Ishikawa (cell line): ENCODE data around the gene CEACAM1.

ENCODE experiments used
- CEBPB ChIP-seq: IDR thresholded peaks from 2 replicates; pipeline ENCODE4 v1.6.1; 2012
- EP300 ChIP-seq: IDR thresholded peaks from 2 replicates; pipeline ENCODE4 v1.6.1; 2012; ENCODE audit warnings: borderline replicate concordance
- FOXM1 ChIP-seq: IDR thresholded peaks from 2 replicates; pipeline ENCODE4 v1.6.1; 2012; ENCODE audit warnings: low read depth, borderline replicate concordance
- MAX ChIP-seq: IDR thresholded peaks from 2 replicates; pipeline ENCODE4 v1.6.1; 2012
- NFIC ChIP-seq: IDR thresholded peaks from 2 replicates; pipeline ENCODE4 v1.6.1; 2012
- RAD21 ChIP-seq: IDR thresholded peaks from 2 replicates; pipeline ENCODE4 v1.6.1; 2012; ENCODE audit warnings: low read depth
- TAF1 ChIP-seq: IDR thresholded peaks from 2 replicates; pipeline ENCODE4 v1.6.1; 2012; ENCODE audit warnings: low read depth, mild to moderate bottlenecking
- TEAD4 ChIP-seq: IDR thresholded peaks from 2 replicates; pipeline ENCODE4 v1.6.1; 2012
- YY1 ChIP-seq: IDR thresholded peaks from 2 replicates; pipeline ENCODE4 v1.6.1; 2012; ENCODE audit warnings: low read depth
- ZBTB7A ChIP-seq: IDR thresholded peaks from 2 replicates; pipeline ENCODE4 v1.6.1; 2012; ENCODE audit warnings: low read depth

GRCh38 chr19:42567567-42567966 lies 39.3 kb upstream of the CEACAM1 start:
- TF ChIP-seq FOXM1 (no peak), CEBPB (no peak), EP300 (no peak), RAD21 (no peak), MAX (no peak), YY1 (no peak), TAF1 (no peak), ZBTB7A (no peak), NFIC (no peak), TEAD4 (no peak)
